PFSK-1 (cell line): ENCODE data around the gene CAMK1D.

Experiments used
- POLR2AphosphoS5 ChIP-seq: IDR thresholded peaks from 2 replicates; pipeline ENCODE4 v1.6.1; 2012; ENCODE audit warnings: low read depth, mild to moderate bottlenecking, control low read depth, low read length, moderate library complexity
- TAF1 ChIP-seq: IDR thresholded peaks from 2 replicates; pipeline ENCODE4 v1.6.1; 2012; ENCODE audit warnings: low read length, control low read depth, borderline replicate concordance; ENCODE audit not compliant: insufficient read depth

- TF ChIP-seq TAF1: no peak
- TF ChIP-seq POLR2AphosphoS5: no peak
Measured at GRCh38 chr10:12513775-12514673, 164.7 kb downstream of the CAMK1D start.
